Measurements from ENCODE around the gene ATP5F1D. TPM values are rescaled to one million over a fixed set of nuclear protein-coding genes. Genes with fewer than 3 reads are reported as not detected.
"Not testable (repeated sequence)": the region's sequence is repeated elsewhere in the genome, so short reads cannot be mapped to it uniquely, and the experiment has no call there.

ATP5F1D gene
- total RNA-seq (2014; rRNA removed; shearing (Covaris generic)) = 37.2 and 37.8 TPM in 2 replicates
- polyA plus RNA-seq (2014; cell fraction: nucleus; rRNA removed) = 97.6 and 118 TPM in 2 replicates

GRCh38 chr19:1241417-1242095 is at the start of gene ATP5F1D:
Gene ATP5F1D, plus strand, starts transcription at chr19:1241751. Its CDS starts 100 bp downstream, at chr19:1241851.
- DNase-seq (ENCODE audit: extremely low read depth, low read depth) = peak; percentile 84

GRCh38 chr19:1199531-1199930 is 42.0 kb upstream of the ATP5F1D start:
- no peak for DNase-seq (ENCODE audit: extremely low read depth, low read depth)

- not testable (repeated sequence) for DNase-seq (ENCODE audit: extremely low read depth, low read depth)
These were observed 40.9 kb upstream of the ATP5F1D start for GRCh38 chr19:1200614-1201013.

GRCh38 chr19:1205114-1206099 is 36.1 kb upstream of the ATP5F1D start, which contains the start of gene STK11:
Gene STK11, plus strand, starts transcription at chr19:1205778. Its CDS starts 1,136 bp downstream, at chr19:1206914.
- DNase-seq (ENCODE audit: extremely low read depth, low read depth) = peak; percentile 94

- no peak for DNase-seq (ENCODE audit: extremely low read depth, low read depth)
These were observed 35.2 kb upstream of the ATP5F1D start for GRCh38 chr19:1206150-1206863.

GRCh38 chr19:1206864-1207450 is 34.6 kb upstream of the ATP5F1D start:
- DNase-seq (ENCODE audit: extremely low read depth, low read depth) = no peak

- not testable (repeated sequence) for DNase-seq (ENCODE audit: extremely low read depth, low read depth)
These were observed 32.7 kb upstream of the ATP5F1D start for GRCh38 chr19:1208830-1209229.

- no peak for DNase-seq (ENCODE audit: extremely low read depth, low read depth)
These were observed 31.4 kb upstream of the ATP5F1D start for GRCh38 chr19:1210227-1210538.

- DNase-seq (ENCODE audit: extremely low read depth, low read depth) = no peak
These were observed 29.9 kb upstream of the ATP5F1D start for GRCh38 chr19:1211494-1212234.

- DNase-seq (ENCODE audit: extremely low read depth, low read depth) = no peak
These were observed 27.9 kb upstream of the ATP5F1D start for GRCh38 chr19:1213391-1214286.

GRCh38 chr19:1214299-1214861 is 27.2 kb upstream of the ATP5F1D start:
- DNase-seq (ENCODE audit: extremely low read depth, low read depth) = no peak

- DNase-seq (ENCODE audit: extremely low read depth, low read depth) = no peak
These were observed 26.5 kb upstream of the ATP5F1D start for GRCh38 chr19:1214862-1215731.

GRCh38 chr19:1216756-1217155 is 24.8 kb upstream of the ATP5F1D start:
- DNase-seq (ENCODE audit: extremely low read depth, low read depth) = no peak

GRCh38 chr19:1217366-1217765 is 24.2 kb upstream of the ATP5F1D start:
- no peak for DNase-seq (ENCODE audit: extremely low read depth, low read depth)

- DNase-seq (ENCODE audit: extremely low read depth, low read depth) = no peak
These were observed 22.6 kb upstream of the ATP5F1D start for GRCh38 chr19:1218751-1219567.

- no peak for DNase-seq (ENCODE audit: extremely low read depth, low read depth)
These were observed 21.6 kb upstream of the ATP5F1D start for GRCh38 chr19:1219786-1220476.
